Activated CD4-positive, alpha-beta T cell treated with anti-CD3 and anti-CD28 coated beads for 36 hours (primary cell): ENCODE results near the gene MED8. TPM values are rescaled to one million over a fixed set of nuclear protein-coding genes. Genes with fewer than 3 reads are reported as not detected.
A peak's percentile ranks its signal among the peaks of the same experiment; 100 is the strongest.

Experiments
- ATAC-seq: fragments of 200-7000 bp; cut with Tn5 transposase; one replicate; pipeline ENCODE4 v1.10.0; 2021; ENCODE audit warnings: mild to moderate bottlenecking, moderate library complexity
- CTCF ChIA-PET: fragments of 350-600 bp; sonication (Branson Sonifier 250); formaldehyde crosslinking; loops from one replicate; lab custom pipeline; 2021; ENCODE audit warnings: antibody characterized with exemption; lab: Charles Lee
- POLR2A ChIA-PET: fragments of 350-600 bp; sonication (Branson Sonifier 250); formaldehyde crosslinking; loops from one replicate; lab custom pipeline; 2021; ENCODE audit warnings: antibody characterized with exemption, inconsistent platforms; lab: Charles Lee
- DNase-seq: peaks from one replicate; pipeline ENCODE4 v3.0.0-alpha.2; 2020
- H3K27ac Mint-ChIP-seq: one replicate; pipeline ENCODE4 v1.8.0; 2021; ENCODE audit warnings: mixed read lengths
- H3K27me3 Mint-ChIP-seq: one replicate; pipeline ENCODE4 v1.8.0; 2021; ENCODE audit warnings: mixed read lengths
- H3K36me3 Mint-ChIP-seq: one replicate; pipeline ENCODE4 v1.8.0; 2021; ENCODE audit warnings: low read depth, mixed read lengths
- H3K4me1 Mint-ChIP-seq: one replicate; pipeline ENCODE4 v1.8.0; 2021; ENCODE audit warnings: mixed read lengths
- H3K4me3 Mint-ChIP-seq: one replicate; pipeline ENCODE4 v1.8.0; 2021; ENCODE audit warnings: mild to moderate bottlenecking, moderate library complexity, mixed read lengths
- H3K9me3 Mint-ChIP-seq: one replicate; pipeline ENCODE4 v1.8.0; 2021; ENCODE audit warnings: low read depth, mixed read lengths
- intact Hi-C, 2 experiments: fragments of 100-400 bp; cut with DNase I in 1 of 2; cut with micrococcal nuclease in 1 of 2; formaldehyde crosslinking; loops; one replicate each; pipeline versions ENCODE4 v1.14.2 to v1.15.1; 2022 to 2024; cut with DNase I, micrococcal nuclease
- total RNA-seq, 2 experiments: library from RNA; stranded (reverse); gene quantifications; one replicate each; pipeline ENCODE4 v1.2.3, GENCODE V29; 2021

The MED8 gene
- total RNA-seq, 2 experiments from 2014 or later, result 32.3 to 36.6 TPM

- DNase-seq (peak; percentile 3), ATAC-seq (no peak)
- ChIA-PET CTCF (interaction anchor here (0.6 to 0.7 kb wide), 2 partner anchors 11 to 688 kb away, joined by 3 read pairs; no protein-coding TSS in a partner anchor), POLR2A (no interaction called here)
- intact Hi-C loops, result no loop called here
- Mint-ChIP-seq H3K27me3 (no peaks in the 10 kb centered on the region), H3K4me3 (no peak overlapping the region), H3K4me1 (no peaks in the 10 kb centered on the region), H3K36me3 (peaks cover 20% of the 10 kb centered on the region), H3K9me3 (no peaks in the 10 kb centered on the region), H3K27ac (no peak overlapping the region)
Observed at GRCh38 chr1:43432171-43432860, 42.7 kb upstream of the MED8 start.

GRCh38 chr1:43431676-43432075, 42.1 kb upstream of the MED8 start:
- Mint-ChIP-seq H3K9me3 (no peaks in the 10 kb centered on the region), H3K4me1 (no peaks in the 10 kb centered on the region), H3K27ac (no peak overlapping the region), H3K36me3 (peaks cover 22% of the 10 kb centered on the region), H3K27me3 (no peaks in the 10 kb centered on the region), H3K4me3 (no peak overlapping the region)
- no peak for ATAC-seq
- intact Hi-C loops, result no loop called here
- POLR2A ChIA-PET, result no interaction called here
- DNase-seq, result peak; percentile 3
- CTCF ChIA-PET, result interaction anchor here (0.6 to 0.7 kb wide), 2 partner anchors 11 to 689 kb away, joined by 3 read pairs; no protein-coding TSS in a partner anchor

GRCh38 chr1:43430831-43431230, 41.2 kb upstream of the MED8 start:
- no peak for ATAC-seq
- no peak for DNase-seq
- Mint-ChIP-seq H3K4me1 (no peaks in the 10 kb centered on the region), H3K27me3 (no peaks in the 10 kb centered on the region), H3K36me3 (peaks cover 18% of the 10 kb centered on the region), H3K4me3 (no peak overlapping the region), H3K27ac (no peak overlapping the region), H3K9me3 (no peaks in the 10 kb centered on the region)
- ChIA-PET POLR2A (no interaction called here), CTCF (interaction anchor here (0.6 kb wide), 1 partner anchor 11 kb away, joined by 3 read pairs; no protein-coding TSS in a partner anchor)
- intact Hi-C loops, result no loop called here

GRCh38 chr1:43427941-43428340, 38.3 kb upstream of the MED8 start:
- ChIA-PET CTCF (no interaction called here), POLR2A (no interaction called here)

GRCh38 chr1:43427524-43427923, 37.9 kb upstream of the MED8 start:
- no peaks in the 10 kb centered on the region for H3K9me3 Mint-ChIP-seq
- CTCF ChIA-PET, result interaction anchor here (0.6 kb wide), 1 partner anchor 226 kb away, joined by 4 read pairs; no protein-coding TSS in a partner anchor
- POLR2A ChIA-PET, result no interaction called here

More at GRCh38 chr1:43427941-43428340, 38.3 kb upstream of the MED8 start:
- peaks cover 13% of the 10 kb centered on the region for H3K36me3 Mint-ChIP-seq
- no peaks in the 10 kb centered on the region for H3K4me1 Mint-ChIP-seq
- H3K4me3 Mint-ChIP-seq, result no peak overlapping the region
- DNase-seq, result no peak
- intact Hi-C loops, result no loop called here
- no peak for ATAC-seq
- H3K27me3 Mint-ChIP-seq, result no peaks in the 10 kb centered on the region
- H3K9me3 Mint-ChIP-seq, result no peaks in the 10 kb centered on the region
- H3K27ac Mint-ChIP-seq, result no peak overlapping the region

GRCh38 chr1:43426221-43426620, 36.6 kb upstream of the MED8 start:
- DNase-seq, result no peak
- peaks cover 6% of the 10 kb centered on the region for H3K36me3 Mint-ChIP-seq
- no peaks in the 10 kb centered on the region for H3K9me3 Mint-ChIP-seq
- no peak for ATAC-seq
- H3K27me3 Mint-ChIP-seq, result no peaks in the 10 kb centered on the region
- intact Hi-C loops, result no loop called here
- H3K4me1 Mint-ChIP-seq, result no peaks in the 10 kb centered on the region
- H3K27ac Mint-ChIP-seq, result no peak overlapping the region
- H3K4me3 Mint-ChIP-seq, result no peak overlapping the region
- CTCF ChIA-PET, result no interaction called here
- POLR2A ChIA-PET, result no interaction called here

More at GRCh38 chr1:43427524-43427923, 37.9 kb upstream of the MED8 start:
- Mint-ChIP-seq H3K36me3 (peaks cover 12% of the 10 kb centered on the region), H3K27me3 (no peaks in the 10 kb centered on the region), H3K27ac (no peak overlapping the region), H3K4me1 (no peaks in the 10 kb centered on the region), H3K4me3 (no peak overlapping the region)
- ATAC-seq (no peak), DNase-seq (no peak)
- intact Hi-C loops, result no loop called here

GRCh38 chr1:43425045-43425444, 35.4 kb upstream of the MED8 start:
- ChIA-PET CTCF (interaction anchor here (1.0 to 1.4 kb wide), 3 partner anchors 11 to 198 kb away, joined by 3 to 6 read pairs (median 3); partner anchors contain the start of gene ELOVL1), POLR2A (no interaction called here)
- H3K9me3 Mint-ChIP-seq, result no peaks in the 10 kb centered on the region
- no peaks in the 10 kb centered on the region for H3K27me3 Mint-ChIP-seq
- ATAC-seq (no peak), DNase-seq (no peak)
- H3K27ac Mint-ChIP-seq, result no peak overlapping the region
- H3K4me3 Mint-ChIP-seq, result no peak overlapping the region
- H3K36me3 Mint-ChIP-seq, result peaks cover 4% of the 10 kb centered on the region
- intact Hi-C loops, result no loop called here
- no peaks in the 10 kb centered on the region for H3K4me1 Mint-ChIP-seq

- no peak overlapping the region for H3K4me3 Mint-ChIP-seq
- peaks cover 4% of the 10 kb centered on the region for H3K36me3 Mint-ChIP-seq
- DNase-seq (peak; percentile 29), ATAC-seq (peak; percentile 84)
- no peak overlapping the region for H3K27ac Mint-ChIP-seq
- POLR2A ChIA-PET, result no interaction called here
- CTCF ChIA-PET, result interaction anchor here (1.0 to 1.4 kb wide), 3 partner anchors 9 to 56 kb away, joined by 3 to 6 read pairs (median 3); partner anchors contain the start of gene ELOVL1
- intact Hi-C loops, result no loop called here
- no peaks in the 10 kb centered on the region for H3K4me1 Mint-ChIP-seq
- H3K27me3 Mint-ChIP-seq, result no peaks in the 10 kb centered on the region
- H3K9me3 Mint-ChIP-seq, result no peaks in the 10 kb centered on the region
Observed at GRCh38 chr1:43423672-43424550, 34.3 kb upstream of the MED8 start.

- ATAC-seq (peak; percentile 13), DNase-seq (no peak)
- H3K9me3 Mint-ChIP-seq, result no peaks in the 10 kb centered on the region
- H3K36me3 Mint-ChIP-seq, result peaks cover 4% of the 10 kb centered on the region
- intact Hi-C loops, result no loop called here
- H3K27ac Mint-ChIP-seq, result no peak overlapping the region
- no peak overlapping the region for H3K4me3 Mint-ChIP-seq
- no peaks in the 10 kb centered on the region for H3K27me3 Mint-ChIP-seq
- H3K4me1 Mint-ChIP-seq, result no peaks in the 10 kb centered on the region
- ChIA-PET POLR2A (no interaction called here), CTCF (interaction anchor here (0.8 to 1.0 kb wide), 2 partner anchors 9 to 33 kb away, joined by 3 read pairs; no protein-coding TSS in a partner anchor)
Observed at GRCh38 chr1:43422995-43423671, 33.5 kb upstream of the MED8 start.

- no peak for DNase-seq
- H3K9me3 Mint-ChIP-seq, result no peaks in the 10 kb centered on the region
- intact Hi-C loops, result no loop called here
- no peak overlapping the region for H3K4me3 Mint-ChIP-seq
- ChIA-PET POLR2A (no interaction called here), CTCF (interaction anchor here (0.8 to 1.5 kb wide), 3 partner anchors 8 to 195 kb away, joined by 3 to 5 read pairs (median 3); no protein-coding TSS in a partner anchor)
- no peaks in the 10 kb centered on the region for H3K4me1 Mint-ChIP-seq
- no peaks in the 10 kb centered on the region for H3K27me3 Mint-ChIP-seq
- H3K27ac Mint-ChIP-seq, result no peak overlapping the region
- H3K36me3 Mint-ChIP-seq, result peaks cover 4% of the 10 kb centered on the region
- ATAC-seq, result no peak
Observed at GRCh38 chr1:43421976-43422750, 32.6 kb upstream of the MED8 start.
